NCI-H1436 treated with DMSO at 0.1 percent for 48 hours (cell line): ENCODE measurements around the gene FBXO27.
"Not testable (repeated sequence)": the region's sequence is repeated elsewhere in the genome, so short reads cannot be mapped to it uniquely, and the experiment has no call there.

Experiments used
- DNase-seq: peaks from one replicate; lab custom pipeline; 2025; lab: John Stamatoyannopoulos, UW

FBXO27 gene, protein sequence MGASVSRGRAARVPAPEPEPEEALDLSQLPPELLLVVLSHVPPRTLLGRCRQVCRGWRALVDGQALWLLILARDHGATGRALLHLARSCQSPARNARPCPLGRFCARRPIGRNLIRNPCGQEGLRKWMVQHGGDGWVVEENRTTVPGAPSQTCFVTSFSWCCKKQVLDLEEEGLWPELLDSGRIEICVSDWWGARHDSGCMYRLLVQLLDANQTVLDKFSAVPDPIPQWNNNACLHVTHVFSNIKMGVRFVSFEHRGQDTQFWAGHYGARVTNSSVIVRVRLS

DNA sequence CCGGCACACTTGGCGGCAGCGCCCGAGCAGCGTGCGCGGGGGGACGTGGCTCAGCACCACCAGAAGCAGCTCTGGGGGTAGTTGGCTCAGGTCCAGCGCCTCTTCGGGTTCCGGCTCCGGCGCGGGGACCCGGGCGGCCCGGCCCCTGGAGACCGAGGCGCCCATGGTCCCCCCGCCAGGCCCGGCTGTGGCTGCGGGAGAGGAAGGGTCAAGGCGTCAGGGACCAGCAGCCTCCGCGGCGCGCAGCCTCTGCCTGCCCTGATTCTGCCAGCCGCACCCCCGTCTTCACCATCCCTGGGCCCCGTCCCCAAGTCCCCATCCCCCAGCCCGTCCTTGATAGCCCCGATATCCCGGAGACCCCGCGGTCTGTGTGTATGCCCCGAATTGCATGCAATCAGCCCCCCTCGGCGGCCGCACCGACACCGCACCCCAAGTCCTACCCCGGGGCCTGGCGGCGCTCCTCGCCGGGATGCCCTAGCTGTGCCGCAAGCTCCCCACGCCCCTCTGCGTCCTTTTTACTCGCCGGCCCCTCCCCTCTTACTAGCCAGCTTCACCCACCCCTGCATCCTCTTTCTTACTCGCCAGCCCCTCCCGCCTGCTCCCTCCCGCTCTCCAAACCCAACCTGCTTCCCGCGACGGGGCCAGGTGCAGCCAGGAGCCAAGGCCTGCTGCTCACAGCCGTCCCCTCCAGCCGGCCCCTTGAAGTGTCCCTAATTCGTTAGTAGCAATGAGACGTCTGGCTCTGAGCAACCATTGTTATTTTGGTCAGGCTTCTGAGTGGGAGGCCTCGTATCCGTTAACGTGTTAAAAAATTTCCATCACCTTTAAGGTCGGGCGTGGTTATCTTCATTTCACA lies at the start of gene FBXO27:
Gene FBXO27 (minus strand): TSS at position 487 of the 856 bp plus-strand sequence. CDS start 322 bp downstream, at position 165.
- no peak for DNase-seq

- DNase-seq = no peak
Observed at GRCh38 chr19:39080431-39080830, 48.1 kb upstream of the FBXO27 start.

GRCh38 chr19:39078436-39079200 lies 46.3 kb upstream of the FBXO27 start:
- no peak for DNase-seq

DNA sequence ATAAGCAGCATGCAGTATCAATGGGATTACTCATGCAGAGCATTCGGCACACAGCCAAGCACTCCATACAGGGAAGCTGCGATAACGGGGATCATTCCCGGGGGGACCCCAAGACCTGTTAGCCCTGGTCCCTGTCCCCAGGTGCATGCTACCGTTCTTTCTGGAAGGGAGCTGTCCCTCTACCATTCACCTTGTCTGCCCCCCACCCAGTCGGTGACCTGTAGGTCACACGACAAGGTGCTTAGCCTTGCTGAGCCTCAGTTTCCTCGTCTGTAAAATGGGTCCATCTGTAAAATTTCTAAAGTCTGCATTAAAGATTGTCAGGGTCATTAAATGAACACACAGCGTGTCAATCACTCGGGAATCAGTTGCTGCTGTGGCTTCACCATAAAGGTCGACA lies 45.0 kb upstream of the FBXO27 start:
- no peak for DNase-seq

DNA sequence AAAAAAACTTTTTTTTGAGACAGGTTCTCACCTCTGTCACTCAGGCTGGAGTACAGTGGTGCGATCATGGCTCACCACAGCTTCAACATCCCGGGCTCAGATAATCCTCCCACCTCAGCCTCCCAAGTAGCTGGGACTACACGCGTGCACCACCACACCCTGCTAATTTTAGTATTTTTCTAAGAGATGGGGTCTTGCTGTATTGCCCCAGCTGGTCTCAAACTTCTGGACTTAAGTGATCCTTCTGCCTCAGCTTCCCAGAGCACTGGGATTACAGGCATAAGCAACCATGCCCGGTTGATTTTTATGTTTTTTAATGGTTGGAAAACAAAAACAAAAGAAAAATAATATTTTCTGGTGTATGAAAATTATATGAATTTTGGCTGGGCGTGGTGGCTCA lies 42.6 kb upstream of the FBXO27 start:
- DNase-seq = no peak

GRCh38 chr19:39074205-39074692 lies 41.9 kb upstream of the FBXO27 start:
- no peak for DNase-seq

DNA sequence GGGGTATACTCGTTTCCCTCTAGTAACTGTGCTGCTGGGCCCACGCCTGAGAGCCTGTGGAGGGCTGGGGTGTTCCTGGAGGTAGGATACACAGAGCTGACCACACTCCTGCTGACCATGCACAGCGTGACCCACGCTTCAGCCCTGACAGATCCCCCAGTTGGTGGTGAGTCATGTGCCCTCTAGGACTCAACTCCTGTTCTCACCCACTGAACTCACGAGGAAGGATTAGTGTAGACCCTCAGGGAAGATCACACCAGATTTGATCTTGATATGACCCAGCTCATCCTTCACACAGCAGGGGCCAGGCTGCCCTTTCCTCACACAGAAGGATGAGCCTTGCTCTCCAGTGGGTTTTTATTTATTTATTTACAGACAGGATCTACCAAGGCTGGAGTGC lies 38.5 kb upstream of the FBXO27 start:
- no peak for DNase-seq

GRCh38 chr19:39068259-39068658 lies 35.9 kb upstream of the FBXO27 start:
- DNase-seq = not testable (repeated sequence)

GRCh38 chr19:39067104-39067503 lies 34.8 kb upstream of the FBXO27 start:
- DNase-seq = no peak

GRCh38 chr19:39065928-39066327 lies 33.6 kb upstream of the FBXO27 start:
- no peak for DNase-seq

DNA sequence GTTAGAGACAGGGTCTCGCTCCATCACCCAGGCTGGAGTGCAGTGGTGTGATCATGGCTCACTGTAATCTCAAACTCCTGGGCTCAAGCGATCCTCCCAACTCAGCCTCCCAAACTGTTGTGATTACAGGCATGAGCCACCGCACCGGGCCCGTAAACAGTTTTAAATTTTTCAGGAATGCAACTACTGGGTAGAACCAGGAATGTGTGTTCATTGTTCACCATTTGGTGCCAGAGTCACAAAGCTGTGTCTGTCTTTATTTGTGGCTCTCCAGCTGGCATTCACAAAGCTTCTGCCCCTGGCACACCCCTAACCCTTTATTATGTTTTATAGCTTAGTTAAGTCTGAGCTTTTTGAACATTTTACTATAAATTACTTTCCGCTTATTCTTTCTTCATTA lies 32.1 kb upstream of the FBXO27 start:
- no peak for DNase-seq

- no peak for DNase-seq
Observed at GRCh38 chr19:39060171-39060570, 27.8 kb upstream of the FBXO27 start.

GRCh38 chr19:39059302-39059701 lies 27.0 kb upstream of the FBXO27 start:
- DNase-seq = no peak

DNA sequence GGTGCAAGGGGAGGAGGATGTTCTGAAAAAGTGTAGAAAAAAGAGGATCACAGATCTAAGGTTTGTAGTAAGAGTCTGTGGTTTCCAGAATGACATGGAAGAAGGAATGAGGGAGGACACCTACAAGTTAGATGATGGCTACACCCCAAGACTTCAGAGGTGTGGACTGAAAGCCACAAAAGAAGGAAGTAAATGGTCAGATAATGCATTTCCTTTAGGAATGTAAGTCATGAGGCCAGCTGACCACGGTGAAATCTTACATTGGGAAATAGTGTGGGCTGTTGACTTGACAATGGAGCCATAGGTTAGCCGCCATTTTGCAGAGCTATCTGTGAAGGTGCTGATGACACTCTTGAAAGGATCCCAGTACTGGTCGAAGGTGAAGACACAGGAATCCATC lies 25.3 kb upstream of the FBXO27 start:
- DNase-seq = no peak

DNA sequence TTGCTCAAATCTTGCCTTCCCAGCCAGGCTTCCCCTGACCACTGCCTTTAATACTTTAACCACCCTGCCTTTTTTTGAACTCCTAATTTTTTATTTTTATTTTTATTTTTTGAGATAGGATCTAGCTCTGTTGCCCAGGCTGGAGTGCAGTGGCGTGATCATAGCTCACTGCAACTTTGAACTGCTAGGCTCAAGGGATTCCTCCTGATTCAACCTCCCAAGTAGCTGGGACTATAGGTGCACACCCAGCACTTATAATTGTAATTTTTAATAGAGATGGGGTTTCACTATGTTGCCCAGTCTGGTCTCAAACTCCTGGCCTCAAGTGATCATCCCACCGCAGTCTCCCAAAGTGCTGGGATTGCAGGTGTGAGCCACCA lies 21.7 kb upstream of the FBXO27 start:
- DNase-seq = no peak

DNA sequence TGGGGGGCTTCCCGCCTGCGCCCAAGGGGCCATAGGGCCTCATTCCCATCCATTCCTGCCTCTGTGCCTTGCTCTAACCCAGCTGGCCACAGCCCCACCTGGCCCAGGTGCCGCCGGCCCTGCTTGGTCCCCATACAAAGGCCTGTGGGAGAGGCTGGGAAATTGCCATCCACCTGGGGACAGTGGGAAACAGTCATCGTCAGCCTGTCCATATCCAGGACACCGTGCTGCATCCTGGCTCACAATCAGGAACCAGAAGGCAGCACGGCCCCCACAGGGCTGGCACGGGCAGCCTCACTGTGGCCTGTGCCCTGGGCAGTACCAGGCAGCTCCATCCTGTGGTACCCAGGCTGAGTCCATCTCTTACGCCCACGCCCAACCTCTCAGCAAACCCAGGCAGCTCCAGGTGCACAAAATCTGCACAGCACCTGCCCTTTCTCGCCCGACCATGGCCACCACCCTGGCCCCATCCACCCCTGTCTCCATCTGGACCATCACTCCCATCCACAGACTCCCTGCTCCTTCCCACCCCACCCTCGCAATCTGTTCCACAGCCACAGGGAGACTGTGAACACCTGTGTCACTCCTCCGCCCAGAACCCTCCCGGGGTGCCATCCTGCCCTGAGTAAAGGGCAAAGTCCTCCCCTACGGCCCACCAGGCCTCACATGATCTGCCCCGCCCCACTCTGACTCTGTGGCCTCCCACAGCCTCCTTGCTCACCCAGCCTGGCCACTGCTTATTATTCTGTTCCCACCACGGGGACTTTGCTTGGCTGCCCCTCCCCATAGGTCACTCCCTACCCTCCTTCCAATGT lies 21.1 kb upstream of the FBXO27 start:
- no peak for DNase-seq

- DNase-seq = no peak
Observed at GRCh38 chr19:39052846-39053245, 20.5 kb upstream of the FBXO27 start.

- DNase-seq = no peak
Observed at GRCh38 chr19:39052243-39052746, 19.9 kb upstream of the FBXO27 start.

- no peak for DNase-seq
Observed at GRCh38 chr19:39047073-39047472, 14.7 kb upstream of the FBXO27 start.

DNA sequence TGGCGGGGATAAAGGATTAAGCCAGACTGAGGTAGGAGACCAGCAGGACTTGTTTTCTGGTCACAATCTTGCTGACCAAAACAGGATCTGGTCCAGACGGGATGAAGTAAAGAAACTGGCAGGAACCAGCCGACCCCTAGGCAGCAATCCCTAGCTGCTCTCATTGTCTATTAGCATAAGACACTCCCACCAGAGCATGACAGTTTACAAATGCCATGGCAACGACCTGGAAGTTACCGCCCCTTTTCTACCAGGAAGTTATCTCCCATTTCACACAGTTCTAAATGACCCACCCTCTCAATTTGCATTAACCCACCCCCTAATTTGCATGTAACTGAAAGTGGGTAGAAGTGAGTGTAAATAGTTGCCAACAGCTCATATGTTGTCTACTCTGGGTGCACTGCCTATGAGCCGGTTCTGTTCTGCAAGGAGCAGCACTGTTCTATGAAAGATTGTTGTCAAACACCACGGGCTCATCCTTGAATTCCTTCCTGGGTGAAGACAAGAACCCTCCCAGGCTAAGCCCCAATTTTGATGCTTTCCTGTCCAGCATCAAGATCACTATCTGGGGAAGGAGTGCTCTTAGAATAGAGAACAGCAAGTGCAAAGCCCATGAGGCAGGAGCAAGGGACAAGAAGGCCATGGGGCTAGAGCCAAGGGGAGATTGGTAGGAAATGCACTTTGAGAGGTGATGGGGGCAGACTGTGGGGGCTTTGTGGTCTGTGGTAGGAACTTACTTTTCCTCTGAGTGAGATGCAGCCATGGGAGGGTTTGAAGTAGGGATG lies 13.9 kb upstream of the FBXO27 start:
- no peak for DNase-seq

GRCh38 chr19:39045506-39045905 lies 13.2 kb upstream of the FBXO27 start:
- no peak for DNase-seq
